Endothelial cell of umbilical vein (primary cell): ENCODE measurements around the gene PPP2R2C. TPM values are rescaled to one million over a fixed set of nuclear protein-coding genes. Genes with fewer than 3 reads are reported as not detected.

ENCODE experiments used
- BruUV-seq: library from RNA; stranded (reverse); fragments of 400-500 nt; replicated peaks from 2 replicates; lab custom pipeline; 2021; lab: Mats Ljungman, UMichigan
- CTCF ChIA-PET: fragments of 300-600, 350-600 bp; sonication (Branson Sonifier 250); formaldehyde crosslinking; loops from one replicate; lab custom pipeline; 2021; ENCODE audit warnings: antibody characterized with exemption, inconsistent platforms; lab: Charles Lee
- POLR2A ChIA-PET: fragments of 300-600, 350-600 bp; sonication (Branson Sonifier 250); formaldehyde crosslinking; loops from one replicate; lab custom pipeline; 2021; ENCODE audit warnings: antibody characterized with exemption, inconsistent platforms; lab: Charles Lee
- DNase-seq: peaks from one replicate; pipeline ENCODE4 v3.0.0-alpha.2; 2011; ENCODE audit warnings: low read depth, low spot score
- FAIRE-seq: peaks from 2 replicates; lab custom pipeline; 2011; peaks lifted over from hg19 to GRCh38; lab: Jason Lieb, UNC
- H2AFZ ChIP-seq: 2 replicates; pipeline ENCODE4 v1.6.0; 2012; ENCODE audit warnings: low read depth, low read length, control low read depth, inconsistent platforms
- H3K27ac ChIP-seq: 2 replicates; pipeline ENCODE4 v1.5.1; 2011; ENCODE audit warnings: low read depth, mild to moderate bottlenecking, control low read depth, low read length, moderate library complexity; ENCODE audit not compliant: insufficient read depth
- H3K27me3 ChIP-seq, 2 experiments: 2 replicates each; pipeline versions ENCODE4 v1.6.0 to v1.6.1; 2011; ENCODE audit warnings: low read length in 2 of 2, mixed read lengths in 1 of 2; ENCODE audit not compliant: control insufficient read depth in 2 of 2, insufficient read depth in 2 of 2
- H3K36me3 ChIP-seq, 2 experiments: 2 replicates in 1 of 2; 3 replicates in 1 of 2; pipeline ENCODE4 v1.5.1; 2011; ENCODE audit warnings: low read length in 2 of 2, mild to moderate bottlenecking in 1 of 2, moderate library complexity in 1 of 2; ENCODE audit not compliant: control insufficient read depth in 2 of 2, insufficient read depth in 2 of 2; ENCODE audit errors: extremely low read depth in 1 of 2
- H3K4me1 ChIP-seq: 3 replicates; pipeline ENCODE4 v1.5.1; 2011; ENCODE audit warnings: mild to moderate bottlenecking, low read length; ENCODE audit not compliant: control insufficient read depth, insufficient read depth; ENCODE audit errors: extremely low read depth
- H3K4me2 ChIP-seq: 2 replicates; pipeline ENCODE4 v1.6.1; 2011; ENCODE audit warnings: low read length, control low read depth, mixed read lengths; ENCODE audit not compliant: insufficient read depth
- H3K4me3 ChIP-seq, 3 experiments: fragments of 200-600 bp in 1 of 3; sonication (generic), shearing (Covaris generic) in 1 of 3; replicated peaks in 1 of 3; 2 replicates each; pipeline ENCODE4 v1.5.1; 2011 to 2016; ENCODE audit warnings: control low read depth in 3 of 3, low read length in 3 of 3, mild to moderate bottlenecking in 2 of 3, inconsistent platforms in 1 of 3, low read depth in 1 of 3, moderate library complexity in 1 of 3; ENCODE audit not compliant: insufficient read depth in 1 of 3
- H3K79me2 ChIP-seq: 2 replicates; pipeline ENCODE4 v1.6.0; 2012; ENCODE audit warnings: low read length, inconsistent platforms; ENCODE audit not compliant: control insufficient read depth, insufficient read depth
- H3K9ac ChIP-seq: replicated peaks from 2 replicates; pipeline ENCODE3; 2011; ENCODE audit warnings: low read length, control low read depth; ENCODE audit not compliant: insufficient read depth; ENCODE audit errors: extremely low read depth
- H3K9me1 ChIP-seq: replicated peaks from 3 replicates; pipeline ENCODE4 v1.6.0; 2011; ENCODE audit warnings: mild to moderate bottlenecking, low read length; ENCODE audit not compliant: control insufficient read depth, insufficient read depth; ENCODE audit errors: extremely low read depth
- H3K9me3 ChIP-seq: replicated peaks from 2 replicates; pipeline ENCODE4 v1.5.1; 2012; ENCODE audit warnings: low read length, inconsistent platforms; ENCODE audit not compliant: control insufficient read depth, insufficient read depth
- H4K20me1 ChIP-seq: replicated peaks from 2 replicates; pipeline ENCODE3; 2011; ENCODE audit warnings: mild to moderate bottlenecking, low read length; ENCODE audit not compliant: control insufficient read depth, insufficient read depth; ENCODE audit errors: extremely low read depth
- EZH2 ChIP-seq: IDR thresholded peaks from 2 replicates; pipeline ENCODE4 v1.6.1; 2012; ENCODE audit warnings: borderline replicate concordance, low read depth, mild to moderate bottlenecking, moderate library complexity, low read length, inconsistent platforms; ENCODE audit not compliant: severe bottlenecking
- FOS ChIP-seq: IDR thresholded peaks from 2 replicates; pipeline ENCODE4 v1.6.1; 2011; ENCODE audit warnings: mild to moderate bottlenecking, low read length, moderate library complexity, borderline replicate concordance; ENCODE audit not compliant: insufficient read depth
- GATA2 ChIP-seq: IDR thresholded peaks from 2 replicates; pipeline ENCODE4 v1.7.0; 2011; ENCODE audit warnings: low read depth, mild to moderate bottlenecking, moderate library complexity, mixed read lengths, low read length; ENCODE audit not compliant: insufficient read length, insufficient read depth
- JUN ChIP-seq: IDR thresholded peaks from 2 replicates; pipeline ENCODE4 v1.6.1; 2011; ENCODE audit warnings: borderline replicate concordance, low read depth; ENCODE audit not compliant: insufficient read length, insufficient read depth
- MAX ChIP-seq: IDR thresholded peaks from 2 replicates; pipeline ENCODE4 v1.6.1; 2011; ENCODE audit not compliant: insufficient read depth, insufficient read length
- MYC ChIP-seq: IDR thresholded peaks from one replicate; pipeline ENCODE4 v1.6.1; 2011; ENCODE audit warnings: mild to moderate bottlenecking, low read depth, low read length
- POLR2A ChIP-seq: IDR thresholded peaks from 2 replicates; pipeline ENCODE4 v1.6.1; 2012; ENCODE audit warnings: low read depth, mild to moderate bottlenecking, control low read depth, low read length
- POLR2AphosphoS5 ChIP-seq: IDR thresholded peaks from 2 replicates; pipeline ENCODE4 v1.6.1; 2012; ENCODE audit warnings: low read depth, mild to moderate bottlenecking, control low read depth, low read length, moderate library complexity; ENCODE audit not compliant: insufficient read depth
- dilution Hi-C: fragments of 300-500 bp; cut with MboI; formaldehyde crosslinking; loops from one replicate; pipeline ENCODE4 v1.15.0; 2019; ENCODE audit warnings: low sequenced_read_pairs; ENCODE audit not compliant: extremely low pct_ligation_motif_present
- intact Hi-C: fragments of 100-400 bp; cut with micrococcal nuclease; formaldehyde crosslinking; loops from one replicate; pipeline ENCODE4 v1.10.0; 2022
- polyA plus RNA-seq, 4 experiments: library from polyadenylated mRNA; depleted of rRNA in 3 of 4; stranded (reverse) in 3 of 4; unstranded in 1 of 4; fragments of >200 nt; gene quantifications; 2 replicates each; pipeline versions ENCODE4 v1.2.1 to v1.2.3, GENCODE V29; 2011 to 2012; ENCODE audit warnings: missing spikeins in 1 of 4
- total RNA-seq: library from RNA; stranded (reverse); gene quantifications from 2 replicates; pipeline ENCODE4 v1.2.3, GENCODE V29; 2021
- TF ChIP-seq, protein P1 (sequence below), 2 donors: IDR thresholded peaks; 1 replicate in 1 of 2; 2 replicates in 1 of 2; pipeline ENCODE4 v1.5.1; 2011; ENCODE audit warnings: low read length in 2 of 2, mild to moderate bottlenecking in 2 of 2, moderate library complexity in 2 of 2, control low read depth in 1 of 2, inconsistent platforms in 1 of 2, low read depth in 1 of 2; ENCODE audit not compliant: insufficient read depth in 1 of 2; ENCODE audit errors: extremely low read depth in 1 of 2

The PPP2R2C gene
- total and polyA plus RNA-seq, 2 donors (not counting 3 experiments of a cell fraction or from before 2014, with no cell fraction given), result 0.03 to 0.09 TPM

DNA sequence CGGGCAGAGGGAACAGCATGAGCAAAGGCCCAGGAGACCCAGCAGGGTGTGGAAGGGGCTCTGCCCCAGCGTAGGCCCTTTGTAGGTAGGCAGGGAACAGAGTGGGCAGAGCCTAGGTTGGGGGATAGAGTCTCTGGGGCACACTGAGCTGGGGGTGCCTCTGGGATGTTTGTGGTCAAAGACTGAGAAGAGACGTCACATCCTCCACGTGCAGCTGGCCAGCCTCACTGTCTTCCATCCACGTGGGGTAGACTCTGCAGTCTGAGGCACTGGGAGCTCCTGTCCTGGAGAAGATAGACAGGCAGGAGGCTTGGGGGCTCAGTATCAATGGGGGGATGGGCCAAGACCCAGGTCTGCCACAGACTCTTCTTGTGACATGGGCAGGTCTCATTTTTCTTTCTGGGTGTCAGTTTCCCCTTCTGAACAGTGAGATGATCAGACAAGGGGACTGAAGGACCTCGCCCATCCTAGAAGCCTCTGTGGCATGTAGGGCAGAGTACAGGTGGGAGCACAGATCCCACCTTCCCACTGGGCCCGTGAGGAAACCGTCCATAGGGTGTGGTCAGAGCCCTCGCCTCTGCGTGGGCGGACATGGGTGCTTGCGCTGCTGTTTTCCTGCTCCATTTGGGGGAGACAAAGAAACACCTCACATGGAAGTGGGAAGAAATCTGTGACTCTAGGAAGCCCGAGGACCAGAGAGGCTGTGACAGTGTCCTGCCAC is 179.9 kb downstream of the PPP2R2C start:
- TF ChIP-seq POLR2AphosphoS5 (no peak), GATA2 (no peak), MYC (no peak), MAX (no peak), JUN (no peak), POLR2A (no peak), FOS (no peak), EZH2 (no peak)
- TF ChIP-seq, protein P1, sequence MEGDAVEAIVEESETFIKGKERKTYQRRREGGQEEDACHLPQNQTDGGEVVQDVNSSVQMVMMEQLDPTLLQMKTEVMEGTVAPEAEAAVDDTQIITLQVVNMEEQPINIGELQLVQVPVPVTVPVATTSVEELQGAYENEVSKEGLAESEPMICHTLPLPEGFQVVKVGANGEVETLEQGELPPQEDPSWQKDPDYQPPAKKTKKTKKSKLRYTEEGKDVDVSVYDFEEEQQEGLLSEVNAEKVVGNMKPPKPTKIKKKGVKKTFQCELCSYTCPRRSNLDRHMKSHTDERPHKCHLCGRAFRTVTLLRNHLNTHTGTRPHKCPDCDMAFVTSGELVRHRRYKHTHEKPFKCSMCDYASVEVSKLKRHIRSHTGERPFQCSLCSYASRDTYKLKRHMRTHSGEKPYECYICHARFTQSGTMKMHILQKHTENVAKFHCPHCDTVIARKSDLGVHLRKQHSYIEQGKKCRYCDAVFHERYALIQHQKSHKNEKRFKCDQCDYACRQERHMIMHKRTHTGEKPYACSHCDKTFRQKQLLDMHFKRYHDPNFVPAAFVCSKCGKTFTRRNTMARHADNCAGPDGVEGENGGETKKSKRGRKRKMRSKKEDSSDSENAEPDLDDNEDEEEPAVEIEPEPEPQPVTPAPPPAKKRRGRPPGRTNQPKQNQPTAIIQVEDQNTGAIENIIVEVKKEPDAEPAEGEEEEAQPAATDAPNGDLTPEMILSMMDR (IDR thresholded peaks at IDR 0.05; ENCODE audit: extremely low read depth in 1 of 2, insufficient read depth in 1 of 2, low read depth in 1 of 2, low read length in 2 of 2), result no peak
- DNase-seq, result no peak
- H3K79me2 ChIP-seq, result no peaks in the 10 kb centered on the region
- H4K20me1 ChIP-seq, result no peaks in the 10 kb centered on the region
- no peaks in the 10 kb centered on the region for H3K27me3 ChIP-seq
- no TSS peak for BruUV-seq
- dilution Hi-C loops, result no loop called here
- no peaks in the 10 kb centered on the region for H3K9me1 ChIP-seq
- no peak overlapping the region for H3K4me3 ChIP-seq
- no peak overlapping the region for H3K27ac ChIP-seq
- intact Hi-C loops, result no loop called here
- no peaks in the 10 kb centered on the region for H3K9me3 ChIP-seq
- peaks cover 0 to 54% of the 10 kb centered on the region in 2 experiments for H3K36me3 ChIP-seq
- no peaks in the 10 kb centered on the region for H3K4me1 ChIP-seq
- ChIA-PET POLR2A (no interaction called here), CTCF (interaction anchor here (1.3 kb wide), 1 partner anchor 35 kb away, joined by 5 read pairs; no protein-coding TSS in a partner anchor)
- no peak overlapping the region for H3K9ac ChIP-seq
- no peak overlapping the region for H3K4me2 ChIP-seq
- no peak for FAIRE-seq
- H2AFZ ChIP-seq, result no peak overlapping the region
